K562 (cell line): ENCODE measurements around the gene SLC11A1. TPM values are rescaled to one million over a fixed set of nuclear protein-coding genes. Genes with fewer than 3 reads are reported as not detected.

Experiments
- CTCFL ChIP-seq: IDR thresholded peaks from 2 replicates; pipeline ENCODE4 v1.6.1; 2011; ENCODE audit warnings: borderline replicate concordance, low read depth, mild to moderate bottlenecking, moderate library complexity, low read length; ENCODE audit not compliant: insufficient read depth, poor library complexity, severe bottlenecking
- GTF3C2 ChIP-seq: IDR thresholded peaks from 3 replicates; pipeline ENCODE4 v1.6.1; 2011; ENCODE audit warnings: borderline replicate concordance, mild to moderate bottlenecking, moderate library complexity; ENCODE audit not compliant: insufficient read length; ENCODE audit errors: extremely low read depth
- PTRF ChIP-seq: fragments of 450-650 bp; IDR thresholded peaks from 2 replicates; pipeline ENCODE4 v1.6.1; 2016; ENCODE audit warnings: mild to moderate bottlenecking, missing genetic modification characterization, missing compliant biosample characterization
- polyA plus RNA-seq, 8 experiments: library from polyadenylated mRNA; depleted of rRNA in 4 of 8; stranded (reverse) in 5 of 8; unstranded in 3 of 8; fragments of >200 nt; fragmentation: Nextera tagmentation in 2 of 8; fragmentation: Illumina TruSeq in 1 of 8; extraction: Ambion mirVana in 2 of 8; extraction: Trizol in 1 of 8; gene quantifications; 2 replicates each; pipeline versions ENCODE4 v1.2.1 to v1.2.3, GENCODE V29; 2011 to 2014; ENCODE audit warnings: inconsistent platforms in 1 of 8, missing spikeins in 1 of 8
- total RNA-seq, 7 experiments: library from RNA; depleted of rRNA in 6 of 7; stranded (reverse); fragments of >200 nt in 6 of 7; fragmentation: Illumina TruSeq in 2 of 7; extraction: Trizol in 2 of 7; gene quantifications; 2 replicates each; pipeline versions ENCODE4 v1.2.1 to v1.2.3, GENCODE V29; 2011 to 2021; ENCODE audit warnings: low replicate concordance in 1 of 7
- TF ChIP-seq, protein P1 (sequence below), 2 experiments: fragments of 450-650 bp in 1 of 2; sonication (generic) in 1 of 2; formaldehyde crosslinking in 1 of 2; IDR thresholded peaks; 2 replicates each; pipeline versions ENCODE4 v1.7.1 to v1.9.0; 2016 to 2022; ENCODE audit warnings: inconsistent platforms in 1 of 2, mild to moderate bottlenecking in 1 of 2, missing genetic modification reagents in 1 of 2

SLC11A1 gene
- total and polyA plus RNA-seq, 9 of the 15 experiments (the other 6 are each of a cell fraction or from before 2014, with no cell fraction given), result 0.35 to 1.6 (median 0.65) TPM

DNA sequence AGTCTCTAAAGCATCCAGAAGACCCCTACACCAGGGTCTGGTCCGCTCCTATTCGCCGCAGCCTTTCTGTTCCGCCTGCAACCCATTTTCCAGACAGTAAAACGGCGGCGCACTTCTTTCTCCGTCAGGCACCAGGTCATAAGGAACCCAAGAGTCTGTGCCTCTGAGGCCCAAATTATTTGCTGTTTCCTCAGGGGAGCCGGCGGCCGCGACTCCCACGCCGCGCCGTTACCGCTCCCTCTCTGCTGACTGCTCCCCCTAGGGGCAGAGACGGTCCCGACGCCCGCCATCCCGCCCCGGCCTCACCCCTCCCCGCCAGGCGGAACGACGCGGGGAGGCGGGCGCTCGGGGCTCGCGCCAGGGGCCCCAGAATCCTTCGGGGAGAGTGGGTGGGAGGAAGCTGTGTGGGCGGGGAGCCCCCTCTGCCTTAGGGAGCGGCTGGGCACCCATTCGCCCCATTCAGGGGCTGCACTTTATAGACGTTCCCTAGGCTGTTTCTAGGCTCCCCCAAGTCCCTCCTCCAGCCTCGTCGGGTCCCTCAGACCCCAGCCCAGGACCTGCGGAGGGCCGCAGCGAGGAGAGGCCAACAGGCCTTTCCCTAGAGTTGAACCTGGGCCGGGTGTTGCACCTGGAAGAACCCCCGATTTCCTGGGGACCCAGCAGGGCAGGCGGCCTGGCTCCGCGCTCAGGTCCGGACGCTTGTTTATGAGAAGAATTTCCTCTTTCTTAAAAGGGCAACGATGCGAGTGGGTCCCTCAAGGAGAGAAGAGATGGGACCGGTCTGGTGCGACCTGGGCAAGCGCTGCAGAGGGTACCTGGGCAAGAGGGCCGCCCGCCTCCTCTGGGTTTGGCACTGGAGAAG, 14.0 kb downstream of the SLC11A1 start (continued):
- TF ChIP-seq, protein P1, sequence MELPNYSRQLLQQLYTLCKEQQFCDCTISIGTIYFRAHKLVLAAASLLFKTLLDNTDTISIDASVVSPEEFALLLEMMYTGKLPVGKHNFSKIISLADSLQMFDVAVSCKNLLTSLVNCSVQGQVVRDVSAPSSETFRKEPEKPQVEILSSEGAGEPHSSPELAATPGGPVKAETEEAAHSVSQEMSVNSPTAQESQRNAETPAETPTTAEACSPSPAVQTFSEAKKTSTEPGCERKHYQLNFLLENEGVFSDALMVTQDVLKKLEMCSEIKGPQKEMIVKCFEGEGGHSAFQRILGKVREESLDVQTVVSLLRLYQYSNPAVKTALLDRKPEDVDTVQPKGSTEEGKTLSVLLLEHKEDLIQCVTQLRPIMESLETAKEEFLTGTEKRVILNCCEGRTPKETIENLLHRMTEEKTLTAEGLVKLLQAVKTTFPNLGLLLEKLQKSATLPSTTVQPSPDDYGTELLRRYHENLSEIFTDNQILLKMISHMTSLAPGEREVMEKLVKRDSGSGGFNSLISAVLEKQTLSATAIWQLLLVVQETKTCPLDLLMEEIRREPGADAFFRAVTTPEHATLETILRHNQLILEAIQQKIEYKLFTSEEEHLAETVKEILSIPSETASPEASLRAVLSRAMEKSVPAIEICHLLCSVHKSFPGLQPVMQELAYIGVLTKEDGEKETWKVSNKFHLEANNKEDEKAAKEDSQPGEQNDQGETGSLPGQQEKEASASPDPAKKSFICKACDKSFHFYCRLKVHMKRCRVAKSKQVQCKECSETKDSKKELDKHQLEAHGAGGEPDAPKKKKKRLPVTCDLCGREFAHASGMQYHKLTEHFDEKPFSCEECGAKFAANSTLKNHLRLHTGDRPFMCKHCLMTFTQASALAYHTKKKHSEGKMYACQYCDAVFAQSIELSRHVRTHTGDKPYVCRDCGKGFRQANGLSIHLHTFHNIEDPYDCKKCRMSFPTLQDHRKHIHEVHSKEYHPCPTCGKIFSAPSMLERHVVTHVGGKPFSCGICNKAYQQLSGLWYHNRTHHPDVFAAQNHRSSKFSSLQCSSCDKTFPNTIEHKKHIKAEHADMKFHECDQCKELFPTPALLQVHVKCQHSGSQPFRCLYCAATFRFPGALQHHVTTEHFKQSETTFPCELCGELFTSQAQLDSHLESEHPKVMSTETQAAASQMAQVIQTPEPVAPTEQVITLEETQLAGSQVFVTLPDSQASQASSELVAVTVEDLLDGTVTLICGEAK (IDR thresholded peaks at IDR 0.05), result no peak
- TF ChIP-seq, protein P1 (CRISPR knock-in tag; IDR thresholded peaks at IDR 0.05), result no peak
- TF ChIP-seq CTCFL, result peak; percentile 55
- no peak for TF ChIP-seq GTF3C2
- no peak for TF ChIP-seq PTRF (tag)
